GM21528 (cell line): ENCODE measurements around the gene LIMK2.
"Not testable (repeated sequence)": the region's sequence is repeated elsewhere in the genome, so short reads cannot be mapped to it uniquely, and the experiment has no call there.

Experiments
- ATAC-seq: cut with Tn5 transposase; IDR thresholded peaks from one replicate; pipeline ENCODE4 v1.9.1; 2021; ENCODE audit warnings: mild to moderate bottlenecking, moderate library complexity; ENCODE audit not compliant: unreplicated experiment, low FRiP score

LIMK2 gene

DNA sequence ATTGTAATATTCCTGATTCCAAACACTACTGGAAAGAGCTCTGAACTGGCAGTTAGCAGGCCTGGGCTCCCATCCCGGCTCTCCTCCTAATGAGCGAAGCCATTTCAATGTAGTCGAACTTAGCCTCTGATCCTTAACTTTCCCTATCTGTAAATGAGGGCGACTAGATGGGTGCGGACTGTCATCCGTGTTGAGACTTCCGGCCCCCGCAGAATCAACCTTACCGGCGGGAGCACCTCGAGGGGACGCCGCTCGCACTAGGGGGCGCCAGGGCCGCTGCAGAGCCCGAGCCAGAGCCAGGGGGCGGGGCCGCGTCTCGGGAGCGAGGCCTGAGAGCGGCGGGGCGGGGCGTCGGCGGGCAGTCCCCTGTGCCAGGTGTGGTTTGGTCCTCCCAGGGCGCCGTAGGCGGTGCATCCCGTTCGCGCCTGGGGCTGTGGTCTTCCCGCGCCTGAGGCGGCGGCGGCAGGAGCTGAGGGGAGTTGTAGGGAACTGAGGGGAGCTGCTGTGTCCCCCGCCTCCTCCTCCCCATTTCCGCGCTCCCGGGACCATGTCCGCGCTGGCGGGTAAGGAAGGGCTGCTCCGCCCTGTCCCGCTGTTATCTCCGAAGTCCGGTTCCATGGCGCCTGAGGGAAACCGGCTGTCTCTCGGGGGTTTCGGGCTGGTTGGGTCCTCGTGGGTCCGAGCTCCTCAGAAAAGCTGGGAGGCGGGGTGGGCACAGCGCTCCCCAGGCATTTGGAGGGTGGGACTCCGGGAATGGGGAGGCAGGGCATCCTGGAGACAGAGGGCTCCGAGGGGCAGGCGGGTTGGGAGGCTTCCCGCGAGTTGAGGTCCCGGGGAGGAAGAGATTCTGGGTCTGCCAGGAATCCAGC lies at the start of gene LIMK2:
LIMK2 (plus strand) TSS at position 437 of the 869 bp plus-strand sequence; CDS start at position 548, 111 bp downstream.
- ATAC-seq, result peak; percentile 81

DNA sequence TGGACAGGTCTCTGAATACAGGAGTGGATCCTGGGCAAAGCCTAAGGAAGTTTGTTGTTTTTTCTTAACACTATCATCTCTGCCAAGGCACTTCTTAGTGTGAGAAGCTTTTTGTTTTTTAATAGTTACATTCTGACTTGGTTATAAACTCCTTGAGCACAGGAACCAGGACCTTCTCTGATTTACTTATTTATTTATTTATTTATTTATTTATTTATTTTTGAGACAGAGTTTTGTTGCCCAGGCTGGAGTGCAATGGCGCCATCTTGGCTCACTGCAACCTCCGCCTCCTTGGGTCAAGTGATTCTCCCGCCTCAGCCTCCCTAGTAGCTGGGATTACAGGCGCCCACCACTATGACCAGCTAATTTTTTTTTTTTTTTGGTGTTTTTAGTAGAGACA lies 41.1 kb upstream of the LIMK2 start:
- ATAC-seq, result no peak

DNA sequence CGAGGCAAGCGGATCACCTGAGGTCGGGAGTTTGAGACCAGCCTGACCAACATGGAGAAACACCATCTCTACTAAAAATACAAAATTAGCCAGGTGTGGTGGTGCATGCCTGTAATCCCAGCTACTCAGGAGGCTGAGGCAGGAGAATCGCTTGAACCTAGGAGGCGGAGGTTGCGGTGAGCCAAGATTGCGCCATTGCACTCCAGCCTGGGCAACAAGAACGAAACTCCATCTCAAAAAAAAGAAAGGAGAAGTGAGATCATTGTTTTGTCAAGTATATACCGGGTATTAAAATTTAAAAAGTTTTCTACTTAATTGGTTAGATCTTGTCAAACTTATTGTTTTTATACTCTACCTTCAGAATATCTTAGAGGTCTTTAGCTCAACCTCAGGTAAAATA lies 40.4 kb upstream of the LIMK2 start:
- not testable (repeated sequence) for ATAC-seq

DNA sequence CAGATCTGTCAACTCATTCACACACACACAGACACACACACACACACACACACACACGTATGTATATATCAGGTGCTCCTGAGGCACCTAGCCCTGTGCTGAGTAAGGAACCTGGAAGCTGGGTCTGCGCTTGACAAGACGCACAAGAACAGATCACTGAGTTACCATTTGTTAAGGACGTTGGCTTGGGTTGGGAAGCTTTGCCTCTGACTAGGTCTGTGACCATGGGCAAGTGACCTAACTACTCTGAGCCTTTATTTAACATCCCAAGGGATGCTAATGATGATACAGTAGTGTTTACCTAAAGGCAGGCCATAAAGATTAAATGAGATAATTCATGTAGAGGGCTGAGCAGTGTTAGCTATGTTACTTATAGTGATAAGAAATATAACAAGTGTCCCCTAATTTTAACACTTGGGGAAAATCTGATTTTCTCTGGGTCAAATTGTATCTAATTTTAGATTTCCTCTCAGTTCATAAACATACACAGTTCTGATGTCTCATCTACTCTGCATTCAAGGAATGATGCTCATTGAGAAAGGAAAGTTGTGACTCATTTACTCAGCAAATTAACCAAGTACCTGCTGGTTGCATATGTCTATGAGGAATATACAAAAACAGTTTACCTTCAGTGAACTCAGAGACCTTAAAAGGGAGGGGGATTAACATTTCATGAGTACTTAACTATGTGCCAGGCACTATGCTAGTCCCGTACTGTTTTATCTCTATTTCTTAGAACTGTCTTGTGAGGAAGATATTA lies 38.5 kb upstream of the LIMK2 start:
- ATAC-seq, result no peak

DNA sequence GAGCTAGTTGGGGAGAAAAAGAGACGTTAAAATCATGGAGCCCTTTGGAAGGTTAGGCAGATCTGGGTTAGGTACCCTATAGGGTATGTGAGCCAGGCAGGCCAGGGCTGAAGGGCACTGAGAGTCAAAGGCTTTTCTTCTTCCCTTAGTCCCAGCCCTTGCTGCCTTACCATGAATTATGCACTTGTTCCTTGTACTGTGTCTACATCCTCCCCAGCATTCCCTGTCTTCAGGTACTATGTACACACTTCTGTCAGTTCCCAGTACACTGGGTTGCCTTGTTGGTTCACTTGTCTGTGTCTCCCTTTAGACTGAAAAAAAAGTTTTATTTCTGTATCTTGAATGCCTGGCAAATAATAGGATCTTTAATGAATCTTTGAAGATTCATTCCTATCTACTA lies 35.2 kb upstream of the LIMK2 start:
- ATAC-seq, result no peak

DNA sequence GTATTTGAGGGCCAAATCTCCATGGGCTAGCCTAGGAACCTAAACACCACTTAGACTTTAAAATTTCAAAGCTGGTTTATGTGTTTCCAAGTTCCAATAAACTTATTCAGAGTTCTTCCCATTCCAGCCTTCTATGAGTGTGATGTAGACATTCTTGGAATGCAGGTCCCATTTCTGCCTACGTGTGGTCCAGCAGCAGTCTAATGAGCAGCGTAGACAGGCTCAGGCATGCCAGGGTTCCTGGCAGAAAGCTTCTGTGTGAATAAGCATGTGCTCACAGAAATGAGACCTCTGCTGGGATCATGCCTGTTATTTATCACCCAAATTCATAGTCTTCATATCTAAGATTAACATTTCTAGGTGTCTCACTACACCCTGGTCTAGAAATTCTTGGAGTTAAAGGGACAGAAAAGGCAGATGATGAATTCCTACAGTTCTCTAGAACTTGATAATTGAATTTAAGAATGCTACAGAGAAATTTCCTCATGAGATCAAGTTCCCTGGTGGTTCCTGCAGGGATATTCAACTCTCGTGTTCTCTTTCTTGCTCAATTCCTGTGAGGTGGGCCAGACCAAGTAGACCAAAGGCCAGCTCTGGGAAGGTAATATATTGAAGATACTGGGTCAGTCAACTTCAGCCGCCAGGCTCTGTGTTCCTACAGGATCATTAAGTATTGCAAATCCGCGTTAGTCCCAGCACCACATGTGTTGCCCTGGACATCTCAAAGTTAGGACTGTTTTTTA lies 34.5 kb upstream of the LIMK2 start:
- ATAC-seq, result no peak

DNA sequence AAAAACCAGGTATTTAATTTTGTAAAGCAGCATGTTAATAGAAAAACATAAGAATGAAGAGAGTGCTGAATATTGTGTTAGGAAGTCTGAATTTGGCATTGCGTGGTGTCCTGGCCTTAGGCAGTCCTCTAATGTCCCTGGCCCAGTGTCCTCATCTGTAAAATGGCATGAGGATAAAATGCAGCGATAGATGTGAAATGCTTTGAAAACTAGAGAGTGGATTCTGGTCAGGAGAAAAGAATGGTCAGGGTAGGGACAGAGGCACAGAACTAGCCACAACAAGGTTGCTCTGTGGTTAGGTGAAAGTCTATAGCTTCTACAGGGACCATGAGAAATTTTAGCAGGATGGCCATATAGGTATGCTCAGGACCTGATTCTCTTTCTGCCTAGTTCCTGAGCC lies 33.2 kb upstream of the LIMK2 start:
- ATAC-seq, result no peak

DNA sequence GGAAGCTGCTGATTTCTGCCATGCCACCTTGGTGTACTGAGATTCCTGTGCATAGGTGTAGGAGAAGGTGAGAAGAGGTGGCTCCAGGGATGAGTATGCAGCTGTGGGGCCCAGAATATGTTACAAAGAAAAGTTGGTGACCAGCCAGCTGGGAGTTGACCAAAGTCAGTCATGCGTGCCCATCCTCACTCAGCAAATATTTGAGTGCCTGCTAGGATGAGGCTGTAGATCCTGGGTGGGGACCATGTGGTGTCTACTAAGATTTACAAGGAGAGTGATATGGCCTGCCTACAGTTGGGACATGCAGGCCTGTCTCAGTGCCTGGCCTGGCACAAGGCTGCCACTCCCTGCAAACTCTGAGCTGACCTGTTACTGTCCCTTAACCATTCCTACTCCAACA lies 32.8 kb upstream of the LIMK2 start:
- ATAC-seq, result no peak

DNA sequence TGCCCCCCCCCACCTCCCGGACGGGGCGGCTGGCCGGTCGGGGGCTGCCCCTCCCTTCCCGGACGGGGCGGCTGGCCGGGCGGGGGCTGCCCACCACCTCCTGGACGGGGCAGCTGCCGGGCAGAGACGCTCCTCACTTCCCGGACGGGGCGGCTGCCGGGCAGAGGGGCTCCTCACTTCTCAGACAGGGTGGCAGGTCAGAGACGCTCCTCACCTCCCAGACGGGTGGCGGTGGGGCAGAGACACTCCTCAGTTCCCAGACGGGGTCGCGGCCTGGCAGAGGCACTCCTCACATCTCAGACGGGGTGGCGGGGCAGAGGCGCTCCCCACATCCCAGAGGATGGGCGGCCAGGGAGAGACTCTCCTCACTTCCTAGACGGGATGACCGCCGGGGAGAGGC lies 28.1 kb upstream of the LIMK2 start:
- no peak for ATAC-seq

DNA sequence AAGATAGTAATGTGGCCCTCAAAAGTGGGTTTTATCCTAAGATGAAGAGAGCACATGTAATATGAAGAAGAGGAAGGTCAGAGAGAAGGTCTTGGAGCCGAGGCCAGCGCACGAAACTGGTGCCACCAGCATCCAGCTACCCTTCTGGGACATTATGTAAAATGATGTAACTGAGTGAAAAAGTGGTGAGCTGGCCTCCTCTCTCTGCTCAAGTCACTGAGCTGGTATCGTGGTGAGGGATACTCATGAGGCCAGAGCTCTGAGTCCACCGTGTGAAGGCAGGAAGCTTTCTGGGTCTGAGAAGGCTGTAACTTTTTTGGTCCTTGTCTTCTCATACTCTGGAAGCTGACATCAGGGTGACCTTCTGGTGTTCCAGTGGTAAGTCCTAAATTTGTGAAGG lies 27.0 kb upstream of the LIMK2 start:
- no peak for ATAC-seq

DNA sequence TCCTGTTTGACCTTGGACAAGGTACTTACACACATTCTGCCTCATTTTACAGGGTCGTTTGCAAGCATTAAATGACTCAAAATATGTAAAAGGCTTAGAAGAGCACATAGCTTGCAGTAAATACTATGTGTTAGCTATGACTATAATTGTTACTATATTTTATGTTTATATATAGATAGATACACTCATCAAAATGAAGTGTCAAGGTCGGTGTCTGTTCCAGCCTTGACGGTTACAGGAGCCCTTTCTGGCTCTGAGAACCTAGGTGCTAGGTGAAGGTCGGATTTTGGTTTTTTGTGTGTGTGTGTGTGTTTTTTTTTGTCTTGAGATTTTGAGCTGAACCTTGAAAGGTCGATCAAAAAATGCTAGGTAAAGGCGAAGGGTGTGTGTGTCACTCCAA lies 24.5 kb upstream of the LIMK2 start:
- no peak for ATAC-seq

DNA sequence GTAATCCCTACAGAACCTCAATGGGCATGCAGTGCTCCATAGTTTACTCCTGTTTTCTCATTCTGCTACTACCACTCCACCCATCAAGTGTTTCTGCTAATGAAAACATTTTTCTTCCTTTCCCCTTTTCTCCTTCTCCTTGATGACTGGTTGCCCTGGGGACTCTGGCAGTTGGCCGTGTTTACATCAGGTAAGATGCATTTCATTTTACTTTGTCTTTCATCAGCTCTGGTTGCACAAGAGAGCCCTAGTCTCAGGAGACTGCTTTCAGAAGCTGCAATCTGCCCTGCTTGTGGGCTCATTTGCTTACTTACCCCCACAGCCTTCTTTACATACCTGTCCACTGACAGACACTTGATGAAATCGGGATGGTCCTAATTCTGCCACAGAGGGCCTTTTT lies 19.6 kb upstream of the LIMK2 start:
- ATAC-seq, result no peak

DNA sequence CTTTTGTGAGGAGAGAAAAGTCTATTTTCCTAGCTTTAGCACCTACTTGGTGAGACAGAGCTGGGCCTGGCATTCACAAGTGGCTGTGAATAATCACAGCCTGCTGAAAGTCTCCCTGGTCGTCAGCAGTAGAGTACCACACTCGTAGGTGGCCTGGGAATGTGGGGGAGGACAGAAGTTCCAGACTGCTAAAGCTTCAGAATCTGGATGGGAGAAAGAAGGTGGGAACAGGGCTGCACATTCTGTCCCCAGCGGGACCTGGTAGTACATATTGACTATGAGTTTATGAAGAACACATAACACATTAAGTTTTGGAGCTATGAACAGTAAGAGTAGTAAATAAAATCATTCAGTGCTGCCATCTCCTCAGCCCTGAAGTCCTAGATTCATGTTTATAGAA lies 19.0 kb upstream of the LIMK2 start:
- no peak for ATAC-seq

DNA sequence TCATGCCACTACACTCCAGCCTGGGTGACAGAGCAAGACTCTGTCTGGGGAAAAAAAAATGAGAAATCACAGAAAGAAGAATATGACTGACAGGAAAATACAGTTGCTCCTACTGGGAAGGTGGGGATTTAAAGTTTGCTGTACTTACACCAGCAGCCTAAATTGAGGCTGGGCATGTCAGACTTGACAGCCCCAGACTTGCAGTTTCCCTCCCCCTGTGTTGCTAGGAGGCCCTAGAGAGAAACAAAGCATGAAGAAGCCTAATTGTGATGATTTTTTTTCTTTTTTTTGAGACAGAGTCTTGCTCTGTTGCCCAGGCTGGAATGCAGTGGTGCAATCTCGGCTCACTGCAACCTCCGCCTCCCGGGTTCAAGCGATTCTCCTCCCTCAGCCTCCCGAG lies 17.4 kb upstream of the LIMK2 start:
- ATAC-seq, result not testable (repeated sequence)

DNA sequence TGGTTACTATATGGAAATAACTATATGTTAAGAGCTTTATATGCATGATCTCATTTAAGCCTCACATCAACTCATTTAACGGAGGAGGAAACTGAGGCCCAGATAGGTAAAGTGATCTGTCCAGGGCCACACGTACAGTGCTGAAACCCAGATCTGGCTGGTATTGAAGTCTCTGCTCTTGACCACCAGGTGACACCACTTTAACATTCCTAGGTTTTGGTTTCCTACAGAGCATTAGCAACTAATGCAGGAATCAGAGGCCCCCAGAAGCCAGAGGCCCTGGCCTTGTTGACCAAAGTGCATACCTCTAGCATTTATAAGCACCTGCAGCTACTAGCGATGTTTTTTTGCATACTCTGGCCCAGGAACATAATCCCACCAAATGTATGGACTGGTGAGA lies 12.9 kb upstream of the LIMK2 start:
- ATAC-seq, result no peak

DNA sequence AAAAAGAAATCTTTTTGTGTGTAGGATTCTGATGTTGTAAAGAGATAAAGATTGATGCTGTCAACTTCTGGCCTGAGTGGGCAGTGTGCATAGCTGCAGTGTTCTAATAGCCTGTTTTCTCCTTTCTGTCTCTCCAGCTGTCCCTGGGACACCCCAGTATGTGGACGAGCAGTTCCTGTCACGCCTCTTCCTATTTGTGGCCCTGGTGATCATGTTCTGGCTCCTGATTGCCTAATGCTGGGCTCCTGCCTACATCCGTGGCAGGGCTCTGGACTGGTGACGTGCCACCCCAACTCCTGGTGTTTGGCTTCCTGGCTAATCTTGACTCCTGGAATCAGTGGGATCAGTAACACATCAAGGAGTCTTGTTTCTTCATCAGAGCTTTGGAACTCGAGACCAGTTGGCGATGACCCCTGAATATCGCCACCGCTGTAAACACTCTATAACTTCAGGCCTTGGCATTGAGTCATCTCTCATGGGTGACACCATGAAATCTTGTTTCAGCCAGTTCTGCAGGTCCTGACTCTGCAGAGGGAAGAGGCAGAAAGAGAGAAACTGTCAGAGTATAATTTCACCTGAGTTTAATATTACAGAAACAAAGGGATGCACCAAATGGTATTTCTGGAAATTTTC lies 7.6 kb upstream of the LIMK2 start:
- not testable (repeated sequence) for ATAC-seq

DNA sequence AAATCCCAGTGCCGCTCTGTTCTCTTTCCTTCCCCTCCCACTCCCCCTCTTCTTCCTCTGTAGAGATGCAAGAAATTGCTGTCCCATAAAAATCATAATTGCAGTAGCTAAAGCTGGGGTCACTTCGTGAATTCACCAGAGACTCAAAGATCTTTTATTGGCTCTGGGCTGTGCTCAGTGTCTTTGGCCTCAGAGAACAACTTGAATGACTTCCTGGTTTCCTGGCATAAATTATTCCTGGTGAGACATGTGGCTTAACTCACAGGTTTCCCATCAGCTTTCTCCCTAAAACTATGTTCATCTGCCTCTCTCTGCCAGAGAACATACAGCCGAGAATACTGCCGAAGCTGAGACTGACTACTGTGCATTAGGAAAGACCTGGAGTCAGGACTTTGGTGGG lies 7.0 kb upstream of the LIMK2 start:
- ATAC-seq, result not testable (repeated sequence)

DNA sequence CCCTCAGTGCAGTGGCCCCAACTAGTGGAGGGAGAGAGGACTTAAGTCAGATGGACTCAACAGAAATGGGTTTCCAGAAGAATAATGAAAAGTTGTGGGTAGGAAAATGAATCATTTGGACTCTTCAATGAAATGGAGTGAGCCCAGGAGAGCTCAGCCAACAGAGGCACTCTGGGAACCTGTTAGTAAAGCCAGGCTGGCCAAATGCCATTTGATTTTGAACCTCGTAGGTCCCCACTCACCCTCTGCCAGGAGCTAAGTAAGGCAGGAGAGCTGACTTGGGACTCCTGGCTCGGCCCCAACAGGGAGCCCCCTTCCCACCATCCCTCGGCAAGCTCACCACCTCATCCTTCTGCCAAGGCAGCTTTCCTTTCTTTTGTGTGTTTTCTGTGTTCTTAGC lies 5.6 kb upstream of the LIMK2 start:
- ATAC-seq, result not testable (repeated sequence)

DNA sequence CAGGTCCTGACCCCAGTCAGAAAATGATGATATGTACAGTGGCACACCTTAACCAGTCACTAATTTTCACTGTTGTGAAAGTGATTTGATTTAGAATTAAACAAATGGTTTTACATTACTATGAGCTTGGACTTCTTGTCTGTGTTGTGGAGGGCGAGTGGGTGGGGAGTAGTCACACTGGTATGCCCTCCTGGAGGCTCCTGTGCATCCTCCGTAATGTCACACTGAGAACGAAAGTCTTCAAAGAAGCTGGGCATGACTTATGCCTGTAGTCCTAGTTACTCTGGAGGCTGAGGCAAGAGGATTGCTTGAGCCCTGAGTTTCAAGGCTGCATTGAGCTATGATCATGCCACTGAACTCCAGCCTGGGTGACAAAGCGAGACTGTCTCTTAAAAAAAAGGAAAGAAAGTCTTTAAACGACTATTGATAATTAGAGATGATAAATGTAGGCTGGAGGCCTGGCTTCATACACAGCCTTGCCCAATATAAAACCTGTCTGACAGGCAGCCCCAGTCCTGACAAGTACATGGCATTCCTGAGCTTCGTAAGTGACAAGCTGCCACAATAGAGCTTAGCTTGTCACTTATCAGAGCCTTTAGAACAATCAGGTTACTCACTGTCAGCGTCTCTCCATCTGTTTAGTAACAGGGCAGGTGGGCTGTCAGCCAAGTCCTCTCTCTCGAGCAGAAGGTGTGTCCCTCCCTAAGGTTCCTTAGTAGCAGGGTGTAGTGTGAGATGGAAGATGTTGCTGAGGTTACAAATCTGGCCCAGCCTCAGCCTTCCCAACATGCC lies 5.0 kb upstream of the LIMK2 start:
- no peak for ATAC-seq
